ENCODE results near the gene AP2S1.
A peak's percentile ranks its signal among the peaks of the same experiment; 100 is the strongest.

AP2S1 gene

GRCh38 chr19:46841458-46842083 lies 9.1 kb downstream of the AP2S1 start:
- Histone ChIP-seq H3K27ac (ENCODE audit: low read length) (no peak overlapping the region), H3K36me3 (ENCODE audit: control insufficient read depth, insufficient read depth, low read length) (peaks cover 23% of the 10 kb centered on the region), H3K27me3 (ENCODE audit: control insufficient read depth, insufficient read depth, low read length) (no peaks in the 10 kb centered on the region), H3K4me3 (ENCODE audit: low read length) (no peak overlapping the region), H3K4me1 (ENCODE audit: control insufficient read depth, insufficient read depth, low read length) (no peaks in the 10 kb centered on the region; the same call in 1 of the 2 replicates), H3K9me3 (ENCODE audit: control insufficient read depth, insufficient read depth, low read length) (no peaks in the 10 kb centered on the region)
- no peak for DNase-seq (ENCODE audit: low read depth, low spot score)
- WGBS (ENCODE audit: insufficient coverage, insufficient read length), result no CpG with 5 or more reads among the region's 12 CpGs

- WGBS (ENCODE audit: insufficient coverage, insufficient read length), result no CpG with 5 or more reads among the region's 13 CpGs
- peaks cover 23% of the 10 kb centered on the region for H3K36me3 ChIP-seq (ENCODE audit: control insufficient read depth, insufficient read depth, low read length)
- H3K9me3 ChIP-seq (ENCODE audit: control insufficient read depth, insufficient read depth, low read length), result no peaks in the 10 kb centered on the region
- H3K27ac ChIP-seq (ENCODE audit: low read length), result no peak overlapping the region
- DNase-seq (ENCODE audit: low read depth, low spot score), result peak; percentile 86
- H3K4me1 ChIP-seq (ENCODE audit: control insufficient read depth, insufficient read depth, low read length), result no peaks in the 10 kb centered on the region; the same call in 1 of the 2 replicates
- H3K27me3 ChIP-seq (ENCODE audit: control insufficient read depth, insufficient read depth, low read length), result no peaks in the 10 kb centered on the region
- H3K4me3 ChIP-seq (ENCODE audit: low read length), result no peak overlapping the region
Measured at GRCh38 chr19:46840498-46840942, 10.1 kb downstream of the AP2S1 start.

- H3K4me1 ChIP-seq (ENCODE audit: control insufficient read depth, insufficient read depth, low read length), result no peaks in the 10 kb centered on the region; the same call in 1 of the 2 replicates
- H3K4me3 ChIP-seq (ENCODE audit: low read length), result no peak overlapping the region
- H3K27me3 ChIP-seq (ENCODE audit: control insufficient read depth, insufficient read depth, low read length), result no peaks in the 10 kb centered on the region
- no CpG with 5 or more reads among the region's 12 CpGs for WGBS (ENCODE audit: insufficient coverage, insufficient read length)
- DNase-seq (ENCODE audit: low read depth, low spot score), result no peak
- H3K9me3 ChIP-seq (ENCODE audit: control insufficient read depth, insufficient read depth, low read length), result no peaks in the 10 kb centered on the region
- H3K36me3 ChIP-seq (ENCODE audit: control insufficient read depth, insufficient read depth, low read length), result peaks cover 23% of the 10 kb centered on the region
- no peak overlapping the region for H3K27ac ChIP-seq (ENCODE audit: low read length)
Measured at GRCh38 chr19:46839752-46840497, 10.7 kb downstream of the AP2S1 start.

GRCh38 chr19:46838160-46838559 lies 12.5 kb downstream of the AP2S1 start:
- no peaks in the 10 kb centered on the region; the same call in 1 of the 2 replicates for H3K4me1 ChIP-seq (ENCODE audit: control insufficient read depth, insufficient read depth, low read length)
- no peak overlapping the region for H3K27ac ChIP-seq (ENCODE audit: low read length)
- peaks cover 20% of the 10 kb centered on the region for H3K36me3 ChIP-seq (ENCODE audit: control insufficient read depth, insufficient read depth, low read length)
- DNase-seq (ENCODE audit: low read depth, low spot score), result no peak
- no peak overlapping the region for H3K4me3 ChIP-seq (ENCODE audit: low read length)
- H3K27me3 ChIP-seq (ENCODE audit: control insufficient read depth, insufficient read depth, low read length), result no peaks in the 10 kb centered on the region
- H3K9me3 ChIP-seq (ENCODE audit: control insufficient read depth, insufficient read depth, low read length), result no peaks in the 10 kb centered on the region
- WGBS (ENCODE audit: insufficient coverage, insufficient read length), result no CpG with 5 or more reads among the region's 20 CpGs

GRCh38 chr19:46834984-46835383 lies 15.7 kb downstream of the AP2S1 start:
- H3K4me3 ChIP-seq (ENCODE audit: low read length), result no peak overlapping the region
- no peaks in the 10 kb centered on the region; the same call in 1 of the 2 replicates for H3K4me1 ChIP-seq (ENCODE audit: control insufficient read depth, insufficient read depth, low read length)
- peaks cover 11% of the 10 kb centered on the region for H3K36me3 ChIP-seq (ENCODE audit: control insufficient read depth, insufficient read depth, low read length)
- no peak overlapping the region for H3K27ac ChIP-seq (ENCODE audit: low read length)
- no peak for DNase-seq (ENCODE audit: low read depth, low spot score)
- no CpG with 5 or more reads among the region's 6 CpGs for WGBS (ENCODE audit: insufficient coverage, insufficient read length)
- no peaks in the 10 kb centered on the region for H3K27me3 ChIP-seq (ENCODE audit: control insufficient read depth, insufficient read depth, low read length)
- no peaks in the 10 kb centered on the region for H3K9me3 ChIP-seq (ENCODE audit: control insufficient read depth, insufficient read depth, low read length)

- H3K9me3 ChIP-seq (ENCODE audit: control insufficient read depth, insufficient read depth, low read length), result no peaks in the 10 kb centered on the region
- no peak for DNase-seq (ENCODE audit: low read depth, low spot score)
- no peak overlapping the region for H3K27ac ChIP-seq (ENCODE audit: low read length)
- H3K27me3 ChIP-seq (ENCODE audit: control insufficient read depth, insufficient read depth, low read length), result no peaks in the 10 kb centered on the region
- no peaks in the 10 kb centered on the region; the same call in 1 of the 2 replicates for H3K4me1 ChIP-seq (ENCODE audit: control insufficient read depth, insufficient read depth, low read length)
- peaks cover 7% of the 10 kb centered on the region for H3K36me3 ChIP-seq (ENCODE audit: control insufficient read depth, insufficient read depth, low read length)
- no peak overlapping the region for H3K4me3 ChIP-seq (ENCODE audit: low read length)
- no CpG with 5 or more reads among the region's 5 CpGs for WGBS (ENCODE audit: insufficient coverage, insufficient read length)
Measured at GRCh38 chr19:46834121-46834520, 16.5 kb downstream of the AP2S1 start.

- H3K9me3 ChIP-seq (ENCODE audit: control insufficient read depth, insufficient read depth, low read length), result no peaks in the 10 kb centered on the region
- no peaks in the 10 kb centered on the region for H3K36me3 ChIP-seq (ENCODE audit: control insufficient read depth, insufficient read depth, low read length)
- no CpG with 5 or more reads among the region's 2 CpGs for WGBS (ENCODE audit: insufficient coverage, insufficient read length)
- no peak overlapping the region for H3K27ac ChIP-seq (ENCODE audit: low read length)
- no peak overlapping the region for H3K4me3 ChIP-seq (ENCODE audit: low read length)
- no peaks in the 10 kb centered on the region for H3K27me3 ChIP-seq (ENCODE audit: control insufficient read depth, insufficient read depth, low read length)
- no peaks in the 10 kb centered on the region for H3K4me1 ChIP-seq (ENCODE audit: control insufficient read depth, insufficient read depth, low read length)
- no peak for DNase-seq (ENCODE audit: low read depth, low spot score)
Measured at GRCh38 chr19:46830864-46831263, 19.8 kb downstream of the AP2S1 start.

GRCh38 chr19:46828484-46828883 lies 22.2 kb downstream of the AP2S1 start:
- Histone ChIP-seq H3K27ac (ENCODE audit: low read length) (no peak overlapping the region), H3K36me3 (ENCODE audit: control insufficient read depth, insufficient read depth, low read length) (no peaks in the 10 kb centered on the region), H3K4me3 (ENCODE audit: low read length) (no peak overlapping the region), H3K27me3 (ENCODE audit: control insufficient read depth, insufficient read depth, low read length) (no peaks in the 10 kb centered on the region), H3K4me1 (ENCODE audit: control insufficient read depth, insufficient read depth, low read length) (no peaks in the 10 kb centered on the region), H3K9me3 (ENCODE audit: control insufficient read depth, insufficient read depth, low read length) (no peaks in the 10 kb centered on the region)
- no peak for DNase-seq (ENCODE audit: low read depth, low spot score)
- no CpG with 5 or more reads among the region's 5 CpGs for WGBS (ENCODE audit: insufficient coverage, insufficient read length)

GRCh38 chr19:46825731-46826055 lies 25.0 kb downstream of the AP2S1 start:
- Histone ChIP-seq H3K27me3 (ENCODE audit: control insufficient read depth, insufficient read depth, low read length) (no peaks in the 10 kb centered on the region), H3K27ac (ENCODE audit: low read length) (no peak overlapping the region), H3K4me3 (ENCODE audit: low read length) (no peak overlapping the region), H3K4me1 (ENCODE audit: control insufficient read depth, insufficient read depth, low read length) (no peaks in the 10 kb centered on the region), H3K36me3 (ENCODE audit: control insufficient read depth, insufficient read depth, low read length) (no peaks in the 10 kb centered on the region), H3K9me3 (ENCODE audit: control insufficient read depth, insufficient read depth, low read length) (no peaks in the 10 kb centered on the region)
- no CpG with 5 or more reads among the region's 5 CpGs for WGBS (ENCODE audit: insufficient coverage, insufficient read length)
- no peak for DNase-seq (ENCODE audit: low read depth, low spot score)

- H3K27me3 ChIP-seq (ENCODE audit: control insufficient read depth, insufficient read depth, low read length), result no peaks in the 10 kb centered on the region
- no peaks in the 10 kb centered on the region for H3K9me3 ChIP-seq (ENCODE audit: control insufficient read depth, insufficient read depth, low read length)
- no peaks in the 10 kb centered on the region for H3K36me3 ChIP-seq (ENCODE audit: control insufficient read depth, insufficient read depth, low read length)
- no peak for DNase-seq (ENCODE audit: low read depth, low spot score)
- H3K27ac ChIP-seq (ENCODE audit: low read length), result no peak overlapping the region
- H3K4me1 ChIP-seq (ENCODE audit: control insufficient read depth, insufficient read depth, low read length), result no peaks in the 10 kb centered on the region
- WGBS (ENCODE audit: insufficient coverage, insufficient read length), result no CpG with 5 or more reads among the region's 21 CpGs
- H3K4me3 ChIP-seq (ENCODE audit: low read length), result no peak overlapping the region
Measured at GRCh38 chr19:46824890-46825730, 25.5 kb downstream of the AP2S1 start.
